Progenitor cell of endocrine pancreas (in vitro differentiated cells): ENCODE data around the gene MFSD8. TPM values are rescaled to one million over a fixed set of nuclear protein-coding genes. Genes with fewer than 3 reads are reported as not detected.
A peak's percentile ranks its signal among the peaks of the same experiment; 100 is the strongest.
"Not testable (repeated sequence)": the region's sequence is repeated elsewhere in the genome, so short reads cannot be mapped to it uniquely, and the experiment has no call there.

Source experiments
- DNase-seq: peaks from one replicate; pipeline ENCODE4 v3.0.0; 2021; ENCODE audit warnings: low spot score; ENCODE audit not compliant: unreplicated experiment
- H3K27ac Mint-ChIP-seq: 2 replicates; pipeline ENCODE4 v1.8.0; 2021; ENCODE audit warnings: mild to moderate bottlenecking, moderate library complexity, mixed read lengths
- H3K27me3 Mint-ChIP-seq: 2 replicates; pipeline ENCODE4 v1.8.0; 2021; ENCODE audit warnings: mixed read lengths
- H3K36me3 Mint-ChIP-seq: 2 replicates; pipeline ENCODE4 v1.8.0; 2022; ENCODE audit warnings: mixed read lengths; ENCODE audit not compliant: insufficient read depth
- H3K4me1 Mint-ChIP-seq: 2 replicates; pipeline ENCODE4 v1.8.0; 2021; ENCODE audit warnings: low read depth, mixed read lengths
- H3K4me3 Mint-ChIP-seq: 2 replicates; pipeline ENCODE4 v1.8.0; 2021; ENCODE audit warnings: low read depth, mild to moderate bottlenecking, moderate library complexity, mixed read lengths
- H3K9me3 Mint-ChIP-seq: 2 replicates; pipeline ENCODE4 v1.8.0; 2021; ENCODE audit warnings: low read depth, mixed read lengths
- CTCF ChIP-seq: fragments of 200-600 bp; sonication (generic); IDR thresholded peaks from one replicate; pipeline ENCODE4 v1.5.0; 2021; ENCODE audit warnings: antibody characterized with exemption, mild to moderate bottlenecking; ENCODE audit not compliant: unreplicated experiment
- total RNA-seq: library from RNA; stranded (reverse); gene quantifications from 2 replicates; pipeline ENCODE4 v1.2.1, GENCODE V29; 2021

The MFSD8 gene
- total RNA-seq, 1 donor from 2014 or later = 28.7 TPM

- Mint-ChIP-seq H3K27me3 (no peaks in the 10 kb centered on the region), H3K4me1 (no peaks in the 10 kb centered on the region), H3K27ac (no peak overlapping the region)
These were observed 44.5 kb downstream of the MFSD8 start for GRCh38 chr4:127920521-127920920.

GRCh38 chr4:127917151-127917550 is 47.8 kb downstream of the MFSD8 start:
- Mint-ChIP-seq H3K4me3 (no peak overlapping the region), H3K4me1 (no peaks in the 10 kb centered on the region), H3K27ac (peak overlapping the region; percentile 15), H3K27me3 (no peaks in the 10 kb centered on the region), H3K9me3 (no peaks in the 10 kb centered on the region), H3K36me3 (peaks cover 5% of the 10 kb centered on the region)
- DNase-seq = no peak
- TF ChIP-seq CTCF = no peak

More at GRCh38 chr4:127920521-127920920, 44.5 kb downstream of the MFSD8 start:
- no peak for TF ChIP-seq CTCF
- no peak overlapping the region for H3K4me3 Mint-ChIP-seq
- peaks cover 9% of the 10 kb centered on the region for H3K9me3 Mint-ChIP-seq
- H3K36me3 Mint-ChIP-seq = peaks cover 20% of the 10 kb centered on the region
- DNase-seq = no peak

- Mint-ChIP-seq H3K36me3 (peaks cover 5% of the 10 kb centered on the region), H3K4me3 (no peak overlapping the region), H3K27me3 (no peaks in the 10 kb centered on the region), H3K9me3 (no peaks in the 10 kb centered on the region), H3K27ac (no peak overlapping the region), H3K4me1 (no peaks in the 10 kb centered on the region)
- DNase-seq = no peak
- TF ChIP-seq CTCF = no peak
These were observed 48.5 kb downstream of the MFSD8 start for GRCh38 chr4:127916512-127916911.

- H3K36me3 Mint-ChIP-seq = peaks cover 3% of the 10 kb centered on the region
- H3K27me3 Mint-ChIP-seq = no peaks in the 10 kb centered on the region
- no peak overlapping the region for H3K4me3 Mint-ChIP-seq
- peaks cover 2% of the 10 kb centered on the region for H3K9me3 Mint-ChIP-seq
- H3K4me1 Mint-ChIP-seq = no peaks in the 10 kb centered on the region
- TF ChIP-seq CTCF = no peak
- no peak overlapping the region for H3K27ac Mint-ChIP-seq
- DNase-seq = no peak
These were observed 59.9 kb downstream of the MFSD8 start for GRCh38 chr4:127905029-127905428.

- peaks cover 13% of the 10 kb centered on the region for H3K36me3 Mint-ChIP-seq
- H3K27ac Mint-ChIP-seq, DNase-seq, H3K4me3 Mint-ChIP-seq, H3K9me3 Mint-ChIP-seq, H3K27me3 Mint-ChIP-seq, H3K4me1 Mint-ChIP-seq: not testable (repeated sequence)
These were observed 65.3 kb downstream of the MFSD8 start for GRCh38 chr4:127899682-127900081.

- TF ChIP-seq CTCF = no peak
- no peak for DNase-seq
- Mint-ChIP-seq H3K4me3 (no peak overlapping the region), H3K9me3 (peaks cover 3% of the 10 kb centered on the region), H3K4me1 (no peaks in the 10 kb centered on the region), H3K36me3 (peaks cover 16% of the 10 kb centered on the region), H3K27me3 (no peaks in the 10 kb centered on the region), H3K27ac (no peak overlapping the region)
These were observed 68.4 kb downstream of the MFSD8 start for GRCh38 chr4:127896528-127896927.
